Loucy (cell line): Measurements from ENCODE around the gene SAP30BP.

Experiments
- H2AFZ ChIP-seq: fragments of 200-600 bp; sonication (generic); 2 replicates; pipeline ENCODE4 v1.6.0; 2016; ENCODE audit warnings: antibody characterized with exemption, mild to moderate bottlenecking, low read length, moderate library complexity
- H3F3A ChIP-seq: fragments of 200-600 bp; 2 replicates; pipeline ENCODE4 v1.6.0; 2016; ENCODE audit warnings: antibody characterized with exemption, low read depth, mild to moderate bottlenecking
- H3K27me3 ChIP-seq: fragments of 200-600 bp; sonication (generic); 2 replicates; pipeline ENCODE4 v1.6.1; 2014; ENCODE audit warnings: low read length, mild to moderate bottlenecking; ENCODE audit not compliant: insufficient read depth, poor library complexity, severe bottlenecking
- H3K36me3 ChIP-seq: fragments of 200-600 bp; sonication (generic); 2 replicates; pipeline ENCODE4 v1.6.1; 2016; ENCODE audit warnings: low read length; ENCODE audit not compliant: insufficient read depth
- H3K4me1 ChIP-seq: fragments of 200-600 bp; sonication (generic); 2 replicates; pipeline ENCODE4 v1.5.1; 2014; ENCODE audit warnings: low read length, mild to moderate bottlenecking; ENCODE audit not compliant: insufficient read depth, poor library complexity, severe bottlenecking
- H3K4me2 ChIP-seq: fragments of 200-600 bp; sonication (generic); 2 replicates; pipeline ENCODE4 v1.6.0; 2014; ENCODE audit warnings: antibody characterized with exemption, low read length, low read depth, mild to moderate bottlenecking; ENCODE audit not compliant: poor library complexity, severe bottlenecking
- H3K4me3 ChIP-seq: fragments of 200-600 bp; sonication (generic); 2 replicates; pipeline ENCODE4 v1.5.1; 2014; ENCODE audit warnings: low read length, mild to moderate bottlenecking, mixed read lengths; ENCODE audit not compliant: poor library complexity, severe bottlenecking
- H3K79me2 ChIP-seq: fragments of 200-600 bp; sonication (generic); 2 replicates; pipeline ENCODE4 v1.6.1; 2014; ENCODE audit warnings: low read length; ENCODE audit not compliant: insufficient read depth
- H3K9ac ChIP-seq: fragments of 200-600 bp; sonication (generic); 2 replicates; pipeline ENCODE4 v1.6.0; 2014; ENCODE audit warnings: mild to moderate bottlenecking, low read depth, low read length, moderate library complexity; ENCODE audit not compliant: poor library complexity, severe bottlenecking
- H3K9me2 ChIP-seq: fragments of 200-600 bp; sonication (generic); replicated peaks from 2 replicates; pipeline ENCODE4 v1.6.1; 2016; ENCODE audit warnings: low read depth, low read length, mixed read lengths
- H3K9me3 ChIP-seq: fragments of 200-600 bp; sonication (generic); 2 replicates; pipeline ENCODE4 v1.6.1; 2014; ENCODE audit warnings: mild to moderate bottlenecking, antibody characterized with exemption, low read length, low read depth; ENCODE audit not compliant: insufficient read depth
- H4K20me1 ChIP-seq: fragments of 200-600 bp; sonication (generic); 2 replicates; pipeline ENCODE4 v1.6.0; 2014; ENCODE audit warnings: antibody characterized with exemption, low read length, mild to moderate bottlenecking; ENCODE audit not compliant: insufficient read depth, poor library complexity, severe bottlenecking
- CTCF ChIP-seq: fragments of 200-600 bp; sonication (generic); conservative IDR thresholded peaks from 2 replicates; pipeline ENCODE4 v1.5.1; 2014; ENCODE audit warnings: mild to moderate bottlenecking, antibody characterized with exemption, low read length
- EZH2phosphoT487 ChIP-seq: fragments of 200-600 bp; IDR thresholded peaks from 2 replicates; pipeline ENCODE4 v1.6.1; 2018; ENCODE audit warnings: antibody characterized with exemption, mild to moderate bottlenecking, moderate library complexity, borderline replicate concordance

The SAP30BP gene

DNA sequence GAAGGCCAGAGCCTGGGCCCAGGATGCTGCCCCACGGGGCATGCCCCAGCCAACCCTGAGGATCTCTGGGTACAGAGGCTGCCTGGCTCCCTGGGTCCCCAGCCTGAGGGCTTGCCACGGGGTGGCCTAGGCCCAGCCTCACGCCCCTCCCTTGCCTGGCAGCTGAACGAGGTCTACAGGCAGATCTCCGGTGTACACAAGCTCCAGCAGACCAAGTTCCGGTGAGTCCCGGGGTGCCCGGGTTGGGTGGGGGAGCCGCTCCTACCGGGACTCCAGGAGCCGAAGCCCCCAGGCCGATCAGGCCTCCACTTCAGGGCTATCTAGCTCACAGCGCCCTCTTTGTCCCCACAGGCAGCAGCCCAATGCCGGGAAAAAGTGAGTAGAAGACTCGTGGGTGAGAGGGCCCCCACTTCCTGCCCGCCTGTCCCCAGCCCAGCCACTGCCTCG is 73.5 kb downstream of the SAP30BP start:
- no peak overlapping the region for H2AFZ ChIP-seq
- H3K4me3 ChIP-seq = no peak overlapping the region
- TF ChIP-seq EZH2phosphoT487 = no peak
- TF ChIP-seq CTCF = no peak
- H3K4me1 ChIP-seq = no peaks in the 10 kb centered on the region
- no peaks in the 10 kb centered on the region for H3K9me2 ChIP-seq
- H3K4me2 ChIP-seq = no peak overlapping the region
- no peaks in the 10 kb centered on the region for H3K9me3 ChIP-seq
- no peaks in the 10 kb centered on the region for H3K79me2 ChIP-seq
- no peaks in the 10 kb centered on the region for H3K36me3 ChIP-seq
- H3F3A ChIP-seq = no peaks in the 10 kb centered on the region
- H3K9ac ChIP-seq = no peak overlapping the region
- no peaks in the 10 kb centered on the region for H3K27me3 ChIP-seq
- H4K20me1 ChIP-seq = no peaks in the 10 kb centered on the region

DNA sequence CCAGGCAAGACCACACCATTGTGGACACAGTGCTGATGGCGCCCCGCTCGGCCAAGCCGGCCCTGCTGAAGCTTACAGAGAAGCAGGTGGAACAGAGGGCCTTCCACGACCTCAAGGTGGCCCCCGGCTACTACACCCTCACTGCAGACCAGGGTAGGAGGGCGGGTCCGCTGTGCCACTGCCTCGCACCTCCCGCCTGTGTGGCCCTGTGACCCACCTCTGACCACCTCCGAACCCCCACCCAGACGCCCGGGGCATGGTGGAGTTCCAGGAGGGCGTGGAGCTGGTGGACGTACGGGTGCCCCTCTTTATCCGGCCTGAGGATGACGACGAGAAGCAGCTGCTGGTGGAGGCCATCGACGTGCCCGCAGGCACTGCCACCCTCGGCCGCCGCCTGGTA is 75.2 kb downstream of the SAP30BP start:
- Histone ChIP-seq H3K9me3 (no peaks in the 10 kb centered on the region), H3K9me2 (no peaks in the 10 kb centered on the region), H3K36me3 (no peaks in the 10 kb centered on the region), H3K4me3 (no peak overlapping the region), H4K20me1 (no peaks in the 10 kb centered on the region), H3K79me2 (no peaks in the 10 kb centered on the region), H3K4me2 (no peak overlapping the region), H3K9ac (no peak overlapping the region), H3K4me1 (no peaks in the 10 kb centered on the region), H3F3A (no peaks in the 10 kb centered on the region), H2AFZ (no peak overlapping the region), H3K27me3 (no peaks in the 10 kb centered on the region)
- TF ChIP-seq CTCF (no peak), EZH2phosphoT487 (no peak)

DNA sequence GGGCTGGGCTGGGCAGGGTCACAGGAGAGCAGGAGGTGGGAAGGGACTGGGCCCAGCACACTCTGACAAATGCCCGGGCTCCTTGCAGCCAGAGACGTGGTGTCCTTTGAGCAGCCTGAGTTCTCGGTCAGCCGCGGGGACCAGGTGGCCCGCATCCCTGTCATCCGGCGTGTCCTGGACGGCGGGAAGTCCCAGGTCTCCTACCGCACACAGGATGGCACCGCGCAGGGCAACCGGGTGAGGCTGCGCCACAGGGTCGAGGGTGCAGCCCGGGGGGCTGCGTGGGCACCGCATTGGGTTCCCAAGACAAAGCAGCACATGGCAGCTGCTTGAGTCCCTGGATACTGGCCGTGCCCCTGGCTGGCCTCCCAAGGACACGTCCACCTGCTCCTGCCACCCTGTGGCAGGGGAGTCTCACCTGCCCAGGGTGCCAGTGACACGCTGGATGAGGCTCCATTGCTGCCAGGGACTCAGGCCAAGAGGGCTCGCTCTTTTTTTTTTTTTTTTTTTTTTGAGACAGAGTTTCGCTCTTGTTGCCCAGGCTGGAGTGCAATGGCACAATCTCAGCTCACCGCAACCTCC is 76.6 kb downstream of the SAP30BP start:
- H3K4me1 ChIP-seq = no peaks in the 10 kb centered on the region
- H3K79me2 ChIP-seq = no peaks in the 10 kb centered on the region
- H4K20me1 ChIP-seq = no peaks in the 10 kb centered on the region
- H3K27me3 ChIP-seq = no peaks in the 10 kb centered on the region
- no peaks in the 10 kb centered on the region for H3K9me2 ChIP-seq
- H3F3A ChIP-seq = no peaks in the 10 kb centered on the region
- no peak for TF ChIP-seq CTCF
- no peak for TF ChIP-seq EZH2phosphoT487
- H2AFZ ChIP-seq = no peak overlapping the region
- H3K4me2 ChIP-seq = no peak overlapping the region
- no peak overlapping the region for H3K4me3 ChIP-seq
- H3K9me3 ChIP-seq = no peaks in the 10 kb centered on the region
- no peaks in the 10 kb centered on the region for H3K36me3 ChIP-seq
- no peak overlapping the region for H3K9ac ChIP-seq
